IMR-90 (cell line): ENCODE measurements around the gene KDM1A.

ENCODE experiments used
- BHLHE40 ChIP-seq: fragments of 150-350 bp; IDR thresholded peaks from 2 replicates; pipeline ENCODE4 v1.6.1; 2016; ENCODE audit warnings: mild to moderate bottlenecking, low read depth, low read length
- CEBPB ChIP-seq: IDR thresholded peaks from 2 replicates; pipeline ENCODE4 v1.6.1; 2012; ENCODE audit warnings: low read depth, low read length, improper control_type of control experiment
- CHD1 ChIP-seq: IDR thresholded peaks from 2 replicates; pipeline ENCODE4 v1.6.1; 2012; ENCODE audit warnings: low read depth, low read length, improper control_type of control experiment
- MAFK ChIP-seq: IDR thresholded peaks from 2 replicates; pipeline ENCODE4 v1.6.1; 2012; ENCODE audit warnings: low read depth, low read length, improper control_type of control experiment
- MXI1 ChIP-seq: IDR thresholded peaks from 2 replicates; pipeline ENCODE4 v1.6.1; 2012; ENCODE audit warnings: low read depth, mild to moderate bottlenecking, low read length, moderate library complexity, borderline replicate concordance
- NFE2L2 ChIP-seq: fragments of 150-350 bp; IDR thresholded peaks from 2 replicates; pipeline ENCODE4 v1.6.1; 2016; ENCODE audit warnings: low read depth, mild to moderate bottlenecking, low read length
- POLR2A ChIP-seq: IDR thresholded peaks from 2 replicates; pipeline ENCODE4 v1.6.1; 2012; ENCODE audit warnings: mild to moderate bottlenecking, low read depth, low read length
- RAD21 ChIP-seq: IDR thresholded peaks from 2 replicates; pipeline ENCODE4 v1.6.1; 2012; ENCODE audit warnings: low read length, improper control_type of control experiment
- RFX5 ChIP-seq: IDR thresholded peaks from 2 replicates; pipeline ENCODE4 v1.8.0; 2012; ENCODE audit warnings: low read depth, mild to moderate bottlenecking, low read length, moderate library complexity
- SMC3 ChIP-seq: fragments of 150-350 bp; IDR thresholded peaks from 2 replicates; pipeline ENCODE4 v1.6.1; 2016; ENCODE audit warnings: low read depth, mild to moderate bottlenecking, antibody characterized with exemption, low read length, moderate library complexity
- TF ChIP-seq, protein P1 (sequence below): conservative IDR thresholded peaks from 2 replicates; pipeline ENCODE4 v1.5.1; 2012; ENCODE audit warnings: mild to moderate bottlenecking, low read depth, low read length, improper control_type of control experiment
- TF ChIP-seq, protein P2 (sequence below): fragments of 150-350 bp; IDR thresholded peaks from 2 replicates; pipeline ENCODE4 v1.6.1; 2016; ENCODE audit warnings: low read depth, mild to moderate bottlenecking, low read length, moderate library complexity, borderline replicate concordance
- TF ChIP-seq, protein P3 (sequence below): fragments of 150-350 bp; IDR thresholded peaks from 2 replicates; pipeline ENCODE4 v1.6.1; 2017; ENCODE audit warnings: mild to moderate bottlenecking, antibody characterized with exemption, low read length, low read depth

DNA sequence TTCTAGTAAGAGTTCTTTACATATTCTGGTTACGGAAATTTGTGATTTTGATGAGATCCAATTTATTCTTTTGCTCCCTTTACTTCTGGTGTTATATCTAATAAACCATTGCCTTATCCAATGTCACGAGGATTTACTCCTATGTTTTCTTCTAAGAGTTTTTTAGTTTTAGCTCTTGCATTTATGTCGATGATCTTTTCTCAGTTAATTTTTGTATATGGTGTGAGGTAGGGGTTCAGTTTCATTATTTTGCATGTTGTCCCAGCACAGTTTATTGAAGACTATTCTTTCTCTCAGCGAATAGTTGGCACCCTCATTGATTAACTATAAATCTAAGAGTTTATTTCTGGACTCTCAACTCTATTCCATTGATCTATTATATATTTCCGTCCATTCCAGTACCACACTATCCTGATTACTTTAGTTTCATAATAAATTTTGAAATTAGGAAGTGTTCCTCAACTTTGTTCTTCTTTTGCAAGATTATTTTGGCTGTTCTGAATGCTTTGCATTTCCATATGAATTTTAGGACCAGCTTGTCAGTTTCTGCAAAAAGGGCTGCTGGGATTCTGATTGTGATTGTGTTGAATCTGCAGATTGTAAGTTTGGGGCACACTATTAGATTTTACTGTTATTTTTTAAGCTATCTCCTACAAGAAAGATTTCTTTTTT lies 4.0 kb downstream of the KDM1A start:
- TF ChIP-seq, protein P1, sequence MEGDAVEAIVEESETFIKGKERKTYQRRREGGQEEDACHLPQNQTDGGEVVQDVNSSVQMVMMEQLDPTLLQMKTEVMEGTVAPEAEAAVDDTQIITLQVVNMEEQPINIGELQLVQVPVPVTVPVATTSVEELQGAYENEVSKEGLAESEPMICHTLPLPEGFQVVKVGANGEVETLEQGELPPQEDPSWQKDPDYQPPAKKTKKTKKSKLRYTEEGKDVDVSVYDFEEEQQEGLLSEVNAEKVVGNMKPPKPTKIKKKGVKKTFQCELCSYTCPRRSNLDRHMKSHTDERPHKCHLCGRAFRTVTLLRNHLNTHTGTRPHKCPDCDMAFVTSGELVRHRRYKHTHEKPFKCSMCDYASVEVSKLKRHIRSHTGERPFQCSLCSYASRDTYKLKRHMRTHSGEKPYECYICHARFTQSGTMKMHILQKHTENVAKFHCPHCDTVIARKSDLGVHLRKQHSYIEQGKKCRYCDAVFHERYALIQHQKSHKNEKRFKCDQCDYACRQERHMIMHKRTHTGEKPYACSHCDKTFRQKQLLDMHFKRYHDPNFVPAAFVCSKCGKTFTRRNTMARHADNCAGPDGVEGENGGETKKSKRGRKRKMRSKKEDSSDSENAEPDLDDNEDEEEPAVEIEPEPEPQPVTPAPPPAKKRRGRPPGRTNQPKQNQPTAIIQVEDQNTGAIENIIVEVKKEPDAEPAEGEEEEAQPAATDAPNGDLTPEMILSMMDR, result no peak
- TF ChIP-seq BHLHE40 (no peak), POLR2A (no peak), RFX5 (no peak), MAFK (no peak), MXI1 (no peak), RAD21 (no peak), CEBPB (no peak), NFE2L2 (no peak), CHD1 (no peak), SMC3 (no peak)
- TF ChIP-seq, protein P2, sequence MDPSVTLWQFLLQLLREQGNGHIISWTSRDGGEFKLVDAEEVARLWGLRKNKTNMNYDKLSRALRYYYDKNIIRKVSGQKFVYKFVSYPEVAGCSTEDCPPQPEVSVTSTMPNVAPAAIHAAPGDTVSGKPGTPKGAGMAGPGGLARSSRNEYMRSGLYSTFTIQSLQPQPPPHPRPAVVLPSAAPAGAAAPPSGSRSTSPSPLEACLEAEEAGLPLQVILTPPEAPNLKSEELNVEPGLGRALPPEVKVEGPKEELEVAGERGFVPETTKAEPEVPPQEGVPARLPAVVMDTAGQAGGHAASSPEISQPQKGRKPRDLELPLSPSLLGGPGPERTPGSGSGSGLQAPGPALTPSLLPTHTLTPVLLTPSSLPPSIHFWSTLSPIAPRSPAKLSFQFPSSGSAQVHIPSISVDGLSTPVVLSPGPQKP, result no peak
- TF ChIP-seq, protein P3, sequence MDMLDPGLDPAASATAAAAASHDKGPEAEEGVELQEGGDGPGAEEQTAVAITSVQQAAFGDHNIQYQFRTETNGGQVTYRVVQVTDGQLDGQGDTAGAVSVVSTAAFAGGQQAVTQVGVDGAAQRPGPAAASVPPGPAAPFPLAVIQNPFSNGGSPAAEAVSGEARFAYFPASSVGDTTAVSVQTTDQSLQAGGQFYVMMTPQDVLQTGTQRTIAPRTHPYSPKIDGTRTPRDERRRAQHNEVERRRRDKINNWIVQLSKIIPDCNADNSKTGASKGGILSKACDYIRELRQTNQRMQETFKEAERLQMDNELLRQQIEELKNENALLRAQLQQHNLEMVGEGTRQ, result no peak
